ENCODE data around the gene SPACDR. TPM values are rescaled to one million over a fixed set of nuclear protein-coding genes. Genes with fewer than 3 reads are reported as not detected.

SPACDR gene
- total RNA-seq, 2 donors from 2014 or later = 0.54 to 0.74 TPM

- DNase-seq = no peak
- TF ChIP-seq, protein P1, sequence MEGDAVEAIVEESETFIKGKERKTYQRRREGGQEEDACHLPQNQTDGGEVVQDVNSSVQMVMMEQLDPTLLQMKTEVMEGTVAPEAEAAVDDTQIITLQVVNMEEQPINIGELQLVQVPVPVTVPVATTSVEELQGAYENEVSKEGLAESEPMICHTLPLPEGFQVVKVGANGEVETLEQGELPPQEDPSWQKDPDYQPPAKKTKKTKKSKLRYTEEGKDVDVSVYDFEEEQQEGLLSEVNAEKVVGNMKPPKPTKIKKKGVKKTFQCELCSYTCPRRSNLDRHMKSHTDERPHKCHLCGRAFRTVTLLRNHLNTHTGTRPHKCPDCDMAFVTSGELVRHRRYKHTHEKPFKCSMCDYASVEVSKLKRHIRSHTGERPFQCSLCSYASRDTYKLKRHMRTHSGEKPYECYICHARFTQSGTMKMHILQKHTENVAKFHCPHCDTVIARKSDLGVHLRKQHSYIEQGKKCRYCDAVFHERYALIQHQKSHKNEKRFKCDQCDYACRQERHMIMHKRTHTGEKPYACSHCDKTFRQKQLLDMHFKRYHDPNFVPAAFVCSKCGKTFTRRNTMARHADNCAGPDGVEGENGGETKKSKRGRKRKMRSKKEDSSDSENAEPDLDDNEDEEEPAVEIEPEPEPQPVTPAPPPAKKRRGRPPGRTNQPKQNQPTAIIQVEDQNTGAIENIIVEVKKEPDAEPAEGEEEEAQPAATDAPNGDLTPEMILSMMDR (IDR thresholded peaks at IDR 0.05) = no peak
- Histone ChIP-seq H3K4me3 (no peak overlapping the region), H3K36me3 (peaks cover 6% of the 10 kb centered on the region), H3K27me3 (no peaks in the 10 kb centered on the region), H3K27ac (no peak overlapping the region), H3K9ac (ENCODE audit: low read depth in 2 of 2, low read length in 2 of 2) (no peak overlapping the region), H3K4me1 (peaks cover 4% of the 10 kb centered on the region), H3K9me3 (no peaks in the 10 kb centered on the region)
- intact Hi-C loops (cut with DNase I) = loop anchor here (5.0 kb wide), 1 partner anchor 225 kb away; the partner anchor contains the start of gene GIGYF1
These were observed 2.9 kb upstream of the SPACDR start for GRCh38 chr7:100466653-100467605.

DNA sequence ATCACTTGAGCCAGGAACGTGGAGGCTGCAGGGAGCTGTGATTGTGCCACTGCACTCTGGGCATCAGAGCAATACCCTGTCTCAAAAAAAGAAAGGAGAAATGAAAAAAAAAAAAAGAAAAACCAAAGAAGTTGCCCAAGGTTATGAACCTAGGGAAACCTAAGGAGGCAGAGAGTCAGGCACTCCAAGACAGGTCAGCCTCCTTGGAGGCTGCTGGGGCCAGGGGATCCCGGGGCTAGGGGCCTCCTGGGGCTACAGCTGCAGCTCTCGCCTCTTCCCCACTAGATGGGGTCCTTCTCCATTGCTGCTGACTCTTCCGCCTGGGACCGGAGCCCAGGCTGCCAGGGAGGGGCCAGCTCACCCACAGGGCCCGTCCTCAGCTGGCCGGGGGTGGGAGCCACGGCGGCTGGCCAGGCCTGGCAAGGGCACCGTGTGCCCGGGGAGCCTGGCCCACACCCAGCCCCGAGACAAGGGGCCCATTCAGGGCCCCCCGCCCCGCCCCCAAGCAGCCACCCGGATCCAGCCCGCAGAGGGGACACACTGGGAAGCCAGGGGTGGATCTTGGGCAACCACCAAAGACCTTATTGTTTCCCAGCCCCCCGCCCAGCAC lies 1.7 kb upstream of the SPACDR start:
- Histone ChIP-seq H3K4me3 (no peak overlapping the region), H3K9ac (ENCODE audit: low read depth in 2 of 2, low read length in 2 of 2) (no peak overlapping the region), H3K27ac (no peak overlapping the region), H3K27me3 (no peaks in the 10 kb centered on the region), H3K9me3 (no peaks in the 10 kb centered on the region), H3K36me3 (peaks cover 6% of the 10 kb centered on the region), H3K4me1 (peaks cover 4% of the 10 kb centered on the region)
- TF ChIP-seq, protein P1 (IDR thresholded peaks at IDR 0.05) = peak; percentile 42
- intact Hi-C loops (cut with DNase I) = loop anchor here (5.0 kb wide), 1 partner anchor 226 kb away; the partner anchor contains the start of gene GIGYF1
- DNase-seq = peak; percentile 56

- peaks cover 4% of the 10 kb centered on the region for H3K4me1 ChIP-seq
- peaks cover 6% of the 10 kb centered on the region for H3K36me3 ChIP-seq
- H3K27ac ChIP-seq = no peak overlapping the region
- H3K9ac ChIP-seq (ENCODE audit: low read depth in 2 of 2, low read length in 2 of 2) = no peak overlapping the region
- no peaks in the 10 kb centered on the region for H3K27me3 ChIP-seq
- H3K9me3 ChIP-seq = no peaks in the 10 kb centered on the region
- intact Hi-C loops (cut with DNase I) = loop anchor here (5.0 kb wide), 1 partner anchor 227 kb away; the partner anchor contains the start of gene GIGYF1
- H3K4me3 ChIP-seq = no peak overlapping the region
- no peak for DNase-seq
- TF ChIP-seq, protein P1 (IDR thresholded peaks at IDR 0.05) = no peak
These were observed 1.2 kb upstream of the SPACDR start for GRCh38 chr7:100465299-100465698.

- Histone ChIP-seq H3K27ac (no peak overlapping the region), H3K27me3 (no peaks in the 10 kb centered on the region), H3K4me3 (no peak overlapping the region), H3K4me1 (peaks cover 4% of the 10 kb centered on the region), H3K9ac (ENCODE audit: low read depth in 2 of 2, low read length in 2 of 2) (no peak overlapping the region), H3K36me3 (peaks cover 6% of the 10 kb centered on the region), H3K9me3 (no peaks in the 10 kb centered on the region)
- DNase-seq = no peak
- TF ChIP-seq, protein P1 (IDR thresholded peaks at IDR 0.05) = no peak
- intact Hi-C loops (cut with DNase I) = loop anchor here (5.0 kb wide), 1 partner anchor 228 kb away; the partner anchor contains the start of gene GIGYF1
These were observed 731 bp upstream of the SPACDR start for GRCh38 chr7:100464791-100465190.

- no peaks in the 10 kb centered on the region for H3K36me3 ChIP-seq
- intact Hi-C loops (cut with DNase I) = no loop called here
- no peak for DNase-seq
- no peak overlapping the region for H3K4me3 ChIP-seq
- no peaks in the 10 kb centered on the region for H3K27me3 ChIP-seq
- no peak overlapping the region for H3K9ac ChIP-seq (ENCODE audit: low read depth in 2 of 2, low read length in 2 of 2)
- H3K27ac ChIP-seq = no peak overlapping the region
- TF ChIP-seq, protein P1 (IDR thresholded peaks at IDR 0.05) = no peak
- no peaks in the 10 kb centered on the region for H3K4me1 ChIP-seq
- H3K9me3 ChIP-seq = no peaks in the 10 kb centered on the region
These were observed 7.0 kb downstream of the SPACDR start for GRCh38 chr7:100457033-100457432.
